BJ (cell line): ENCODE data around the gene ARL15. TPM values are rescaled to one million over a fixed set of nuclear protein-coding genes. Genes with fewer than 3 reads are reported as not detected.

ENCODE experiments used
- CTCF ChIA-PET: fragments of 350-600 bp; formaldehyde crosslinking; extraction: SDS; loops from one replicate; lab custom pipeline; 2021; ENCODE audit warnings: antibody characterized with exemption, inconsistent platforms; lab: Yijun Ruan, JAX
- POLR2A ChIA-PET: fragments of 300-600 bp; sonication (Branson Sonifier 250); formaldehyde crosslinking; extraction: SDS; loops from one replicate; lab custom pipeline; 2021; ENCODE audit warnings: antibody characterized with exemption; lab: Charles Lee
- DNase-seq: peaks from one replicate; pipeline ENCODE4 v3.0.0-alpha.2; 2011; ENCODE audit warnings: low read depth
- H3K27me3 ChIP-seq: 2 replicates; pipeline ENCODE4 v1.6.0; 2011; ENCODE audit warnings: low read length; ENCODE audit not compliant: control insufficient read depth, insufficient read depth
- H3K36me3 ChIP-seq: 2 replicates; pipeline ENCODE4 v1.5.1; 2011; ENCODE audit warnings: low read length; ENCODE audit not compliant: control insufficient read depth, insufficient read depth
- H3K4me3 ChIP-seq: 2 replicates; pipeline ENCODE4 v1.5.1; 2011; ENCODE audit warnings: low read depth, mild to moderate bottlenecking, control low read depth, low read length
- polyA plus RNA-seq: library from polyadenylated mRNA; depleted of rRNA; stranded (reverse); fragments of >200 nt; gene quantifications from 2 replicates; pipeline ENCODE4 v1.2.3, GENCODE V29; 2011
- TF ChIP-seq, protein P1 (sequence below): IDR thresholded peaks from 2 replicates; pipeline ENCODE4 v1.5.1; 2011; ENCODE audit warnings: low read depth, mild to moderate bottlenecking, control low read depth, inconsistent platforms, low read length, moderate library complexity; ENCODE audit not compliant: insufficient read depth

ARL15 gene
- polyA plus RNA-seq, 1 experiment, result 11.9 TPM

DNA sequence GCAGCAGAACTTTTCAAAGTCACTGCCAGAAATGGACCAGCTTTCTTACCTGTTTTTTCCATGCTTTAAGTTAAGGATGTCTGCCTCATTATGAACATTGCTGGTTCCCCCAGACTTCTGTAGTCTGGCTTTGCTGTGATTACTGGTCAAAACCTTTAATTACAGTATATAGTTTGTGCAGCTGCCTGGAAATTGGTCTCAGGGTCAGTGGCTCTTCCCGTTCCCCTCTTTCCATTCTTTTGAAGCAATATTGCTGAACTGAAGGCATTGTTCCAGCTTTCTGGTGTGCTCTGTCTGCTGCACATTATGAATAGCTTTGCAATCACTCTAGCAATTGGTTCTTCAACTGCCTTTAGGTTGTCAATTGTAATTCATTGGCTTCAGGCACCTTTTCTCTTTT lies 206.5 kb downstream of the ARL15 start:
- ChIA-PET CTCF (no interaction called here), POLR2A (no interaction called here)
- H3K4me3 ChIP-seq, result no peak overlapping the region
- TF ChIP-seq, protein P1, sequence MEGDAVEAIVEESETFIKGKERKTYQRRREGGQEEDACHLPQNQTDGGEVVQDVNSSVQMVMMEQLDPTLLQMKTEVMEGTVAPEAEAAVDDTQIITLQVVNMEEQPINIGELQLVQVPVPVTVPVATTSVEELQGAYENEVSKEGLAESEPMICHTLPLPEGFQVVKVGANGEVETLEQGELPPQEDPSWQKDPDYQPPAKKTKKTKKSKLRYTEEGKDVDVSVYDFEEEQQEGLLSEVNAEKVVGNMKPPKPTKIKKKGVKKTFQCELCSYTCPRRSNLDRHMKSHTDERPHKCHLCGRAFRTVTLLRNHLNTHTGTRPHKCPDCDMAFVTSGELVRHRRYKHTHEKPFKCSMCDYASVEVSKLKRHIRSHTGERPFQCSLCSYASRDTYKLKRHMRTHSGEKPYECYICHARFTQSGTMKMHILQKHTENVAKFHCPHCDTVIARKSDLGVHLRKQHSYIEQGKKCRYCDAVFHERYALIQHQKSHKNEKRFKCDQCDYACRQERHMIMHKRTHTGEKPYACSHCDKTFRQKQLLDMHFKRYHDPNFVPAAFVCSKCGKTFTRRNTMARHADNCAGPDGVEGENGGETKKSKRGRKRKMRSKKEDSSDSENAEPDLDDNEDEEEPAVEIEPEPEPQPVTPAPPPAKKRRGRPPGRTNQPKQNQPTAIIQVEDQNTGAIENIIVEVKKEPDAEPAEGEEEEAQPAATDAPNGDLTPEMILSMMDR, result no peak
- H3K27me3 ChIP-seq, result no peaks in the 10 kb centered on the region
- DNase-seq, result no peak
- H3K36me3 ChIP-seq, result no peaks in the 10 kb centered on the region

DNA sequence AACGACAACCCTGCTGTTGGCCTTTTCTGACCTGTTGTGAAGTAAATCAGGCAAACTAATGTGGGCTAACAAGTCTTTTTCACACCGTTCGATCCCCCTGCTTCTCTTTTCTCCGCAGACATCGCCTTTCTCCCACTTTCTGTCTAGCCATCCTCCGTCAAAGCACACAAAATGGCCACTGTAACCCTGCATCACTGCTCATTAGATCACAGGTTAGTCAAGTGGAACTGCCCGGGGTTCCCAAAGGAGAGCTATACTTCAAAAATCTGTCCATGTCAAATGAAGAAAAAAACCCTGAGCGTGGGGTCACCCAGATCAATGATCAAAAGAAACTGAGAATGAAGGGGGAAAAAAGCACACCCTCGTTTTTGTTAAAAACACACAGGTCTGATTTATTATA lies 212.1 kb downstream of the ARL15 start:
- POLR2A ChIA-PET, result no interaction called here
- CTCF ChIA-PET, result no interaction called here

DNA sequence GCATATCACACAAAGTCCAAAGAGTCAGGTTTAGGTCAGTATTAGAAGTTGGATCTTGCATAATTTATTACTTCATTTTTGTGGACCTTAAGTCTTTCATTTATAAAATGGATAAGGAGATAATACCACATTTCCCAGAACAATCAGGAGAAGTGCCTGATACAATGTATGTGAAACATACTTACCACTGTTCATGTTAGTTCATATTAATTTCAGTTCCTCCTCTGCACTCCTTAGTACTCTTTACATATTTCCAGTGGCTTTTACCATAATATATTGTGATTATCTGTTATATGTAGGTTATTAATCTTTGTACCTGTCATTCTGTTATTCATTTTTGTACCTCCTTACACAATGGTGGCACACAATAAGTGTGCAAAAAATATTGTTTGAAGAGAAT lies 214.4 kb downstream of the ARL15 start:
- TF ChIP-seq, protein P1, result no peak
- no peak for DNase-seq
- ChIA-PET CTCF (interaction anchor here (1.0 kb wide), 1 partner anchor 19 kb away, joined by 3 read pairs; no protein-coding TSS in a partner anchor), POLR2A (no interaction called here)
- no peak overlapping the region for H3K4me3 ChIP-seq
- H3K36me3 ChIP-seq, result no peaks in the 10 kb centered on the region
- H3K27me3 ChIP-seq, result no peaks in the 10 kb centered on the region

More for the DNA sequence above, 212.1 kb downstream of the ARL15 start:
- no peak overlapping the region for H3K4me3 ChIP-seq
- DNase-seq, result no peak
- TF ChIP-seq, protein P1, result no peak
- no peaks in the 10 kb centered on the region for H3K27me3 ChIP-seq
- no peaks in the 10 kb centered on the region for H3K36me3 ChIP-seq

DNA sequence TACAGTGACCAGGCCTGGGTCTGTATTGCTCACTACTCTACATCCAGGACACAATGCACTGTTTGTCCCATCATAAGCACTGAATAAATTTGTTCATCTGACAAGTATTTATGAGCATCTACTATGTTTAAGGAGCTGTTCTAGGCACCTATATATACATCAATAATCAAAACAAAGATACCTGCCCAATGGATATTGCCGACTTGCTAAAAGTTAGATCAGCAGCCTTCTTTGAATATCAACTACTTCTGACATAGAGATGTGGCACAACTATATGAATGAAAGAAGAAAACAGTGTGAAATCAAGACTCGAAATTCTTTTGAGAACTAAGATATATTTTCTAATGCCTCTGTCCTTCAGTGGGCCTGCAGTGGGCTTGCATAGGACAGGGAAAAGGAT lies 215.7 kb downstream of the ARL15 start:
- POLR2A ChIA-PET, result no interaction called here
- H3K4me3 ChIP-seq, result no peak overlapping the region
- no peak for DNase-seq
- no peaks in the 10 kb centered on the region for H3K36me3 ChIP-seq
- CTCF ChIA-PET, result no interaction called here
- TF ChIP-seq, protein P1, result no peak
- no peaks in the 10 kb centered on the region for H3K27me3 ChIP-seq

DNA sequence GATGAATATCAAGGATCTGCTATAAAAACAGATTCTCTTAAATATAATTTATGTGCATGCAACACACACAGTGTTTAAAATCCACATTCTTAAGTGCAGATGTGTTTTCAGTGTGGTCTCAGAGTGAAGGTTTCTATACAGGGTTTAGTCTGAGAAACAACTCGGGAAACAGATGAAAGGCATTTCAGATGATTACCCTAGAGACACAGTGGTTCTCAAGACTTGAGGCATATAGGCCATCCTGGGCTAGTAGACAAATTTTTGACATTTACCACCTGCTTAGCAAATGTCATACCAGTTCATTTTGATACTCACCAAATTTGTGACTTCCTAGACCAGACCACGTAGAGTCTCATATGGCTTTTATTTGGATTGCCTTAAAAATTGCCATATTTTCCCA lies 216.5 kb downstream of the ARL15 start:
- no peaks in the 10 kb centered on the region for H3K27me3 ChIP-seq
- TF ChIP-seq, protein P1, result no peak
- no peak for DNase-seq
- H3K4me3 ChIP-seq, result no peak overlapping the region
- POLR2A ChIA-PET, result no interaction called here
- CTCF ChIA-PET, result no interaction called here
- no peaks in the 10 kb centered on the region for H3K36me3 ChIP-seq
